ENCODE measurements around the gene ITGB6. TPM values are rescaled to one million over a fixed set of nuclear protein-coding genes. Genes with fewer than 3 reads are reported as not detected.

The ITGB6 gene
- polyA plus RNA-seq, 1 experiment, result not detected

GRCh38 chr2:160168878-160169277 lies 31.2 kb downstream of the ITGB6 start:
- Histone ChIP-seq H3K4me3 (ENCODE audit: low read depth, low read length) (no peak overlapping the region), H3K27me3 (ENCODE audit: control insufficient read depth, insufficient read depth, low read length) (no peaks in the 10 kb centered on the region), H3K27ac (ENCODE audit: low read depth, low read length) (no peak overlapping the region), H3K9me3 (ENCODE audit: control insufficient read depth, insufficient read depth, low read length) (no peaks in the 10 kb centered on the region)
- TF ChIP-seq, protein P1, sequence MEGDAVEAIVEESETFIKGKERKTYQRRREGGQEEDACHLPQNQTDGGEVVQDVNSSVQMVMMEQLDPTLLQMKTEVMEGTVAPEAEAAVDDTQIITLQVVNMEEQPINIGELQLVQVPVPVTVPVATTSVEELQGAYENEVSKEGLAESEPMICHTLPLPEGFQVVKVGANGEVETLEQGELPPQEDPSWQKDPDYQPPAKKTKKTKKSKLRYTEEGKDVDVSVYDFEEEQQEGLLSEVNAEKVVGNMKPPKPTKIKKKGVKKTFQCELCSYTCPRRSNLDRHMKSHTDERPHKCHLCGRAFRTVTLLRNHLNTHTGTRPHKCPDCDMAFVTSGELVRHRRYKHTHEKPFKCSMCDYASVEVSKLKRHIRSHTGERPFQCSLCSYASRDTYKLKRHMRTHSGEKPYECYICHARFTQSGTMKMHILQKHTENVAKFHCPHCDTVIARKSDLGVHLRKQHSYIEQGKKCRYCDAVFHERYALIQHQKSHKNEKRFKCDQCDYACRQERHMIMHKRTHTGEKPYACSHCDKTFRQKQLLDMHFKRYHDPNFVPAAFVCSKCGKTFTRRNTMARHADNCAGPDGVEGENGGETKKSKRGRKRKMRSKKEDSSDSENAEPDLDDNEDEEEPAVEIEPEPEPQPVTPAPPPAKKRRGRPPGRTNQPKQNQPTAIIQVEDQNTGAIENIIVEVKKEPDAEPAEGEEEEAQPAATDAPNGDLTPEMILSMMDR (IDR thresholded peaks at IDR 0.05; ENCODE audit: low read depth, low read length), result no peak
- POLR2A ChIA-PET, result no interaction called here
- DNase-seq (ENCODE audit: low read depth, low spot score), result no peak
- CTCF ChIA-PET, result no interaction called here

DNA sequence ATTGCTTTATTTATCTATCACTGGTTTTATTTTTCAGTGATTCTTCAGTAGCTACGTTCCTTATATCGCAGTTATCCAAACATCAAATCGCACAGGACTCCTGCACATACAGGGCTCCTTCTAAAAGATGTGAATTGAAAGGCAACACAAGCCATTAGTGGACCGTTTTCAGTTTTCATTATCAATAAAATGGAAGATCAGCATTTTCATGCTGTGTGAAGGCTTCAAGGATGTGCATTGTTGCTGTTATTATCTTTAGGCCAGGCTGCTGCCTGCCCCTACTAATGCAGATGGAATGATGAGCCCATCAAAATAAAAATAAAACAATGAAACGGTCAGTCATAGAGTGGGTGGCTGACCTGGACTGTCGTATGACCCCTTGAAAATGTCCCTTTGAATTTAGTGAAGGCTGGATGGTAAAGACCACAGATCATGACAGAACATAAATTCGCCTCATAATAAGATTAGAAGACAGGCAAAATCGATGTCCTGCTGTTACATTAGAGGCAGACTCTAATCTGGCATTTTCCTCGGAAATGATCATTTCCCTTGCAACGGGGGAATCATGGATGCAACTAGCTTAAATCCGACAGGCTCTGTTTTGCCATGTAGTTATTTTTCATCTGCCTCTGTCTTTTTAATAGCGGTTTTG lies 32.9 kb downstream of the ITGB6 start:
- ChIA-PET POLR2A (no interaction called here), CTCF (no interaction called here)
- H3K9me3 ChIP-seq (ENCODE audit: control insufficient read depth, insufficient read depth, low read length), result no peaks in the 10 kb centered on the region
- no peak for DNase-seq (ENCODE audit: low read depth, low spot score)
- no peak overlapping the region for H3K4me3 ChIP-seq (ENCODE audit: low read depth, low read length)
- TF ChIP-seq, protein P1 (IDR thresholded peaks at IDR 0.05; ENCODE audit: low read depth, low read length), result no peak
- no peak overlapping the region for H3K27ac ChIP-seq (ENCODE audit: low read depth, low read length)
- H3K27me3 ChIP-seq (ENCODE audit: control insufficient read depth, insufficient read depth, low read length), result no peaks in the 10 kb centered on the region

DNA sequence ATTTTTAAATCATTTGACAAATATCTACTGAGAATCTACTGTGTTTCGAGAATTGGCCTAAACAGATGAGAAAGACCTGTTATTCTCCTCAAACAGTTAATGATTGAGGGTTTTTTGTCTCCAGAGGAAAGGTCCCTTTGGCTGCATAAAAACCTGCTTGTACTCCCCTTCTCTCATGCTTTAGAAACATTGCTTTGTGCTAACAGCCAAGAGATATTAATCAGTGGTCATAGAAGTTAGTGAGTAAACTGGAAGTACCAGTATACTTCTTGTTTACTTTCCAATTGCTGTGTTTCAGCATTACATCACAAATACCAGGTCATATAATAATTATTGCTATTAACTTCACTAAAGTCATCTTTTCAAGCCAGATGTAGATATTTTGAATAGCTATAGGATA lies 34.1 kb downstream of the ITGB6 start:
- no peak for DNase-seq (ENCODE audit: low read depth, low spot score)
- POLR2A ChIA-PET, result no interaction called here
- TF ChIP-seq, protein P1 (IDR thresholded peaks at IDR 0.05; ENCODE audit: low read depth, low read length), result no peak
- Histone ChIP-seq H3K9me3 (ENCODE audit: control insufficient read depth, insufficient read depth, low read length) (no peaks in the 10 kb centered on the region), H3K27me3 (ENCODE audit: control insufficient read depth, insufficient read depth, low read length) (no peaks in the 10 kb centered on the region), H3K27ac (ENCODE audit: low read depth, low read length) (no peak overlapping the region), H3K4me3 (ENCODE audit: low read depth, low read length) (no peak overlapping the region)
- CTCF ChIA-PET, result no interaction called here

GRCh38 chr2:160165081-160165480 lies 35.0 kb downstream of the ITGB6 start:
- no peak overlapping the region for H3K4me3 ChIP-seq (ENCODE audit: low read depth, low read length)
- H3K27me3 ChIP-seq (ENCODE audit: control insufficient read depth, insufficient read depth, low read length), result no peaks in the 10 kb centered on the region
- no peak for DNase-seq (ENCODE audit: low read depth, low spot score)
- TF ChIP-seq, protein P1 (IDR thresholded peaks at IDR 0.05; ENCODE audit: low read depth, low read length), result no peak
- no peaks in the 10 kb centered on the region for H3K9me3 ChIP-seq (ENCODE audit: control insufficient read depth, insufficient read depth, low read length)
- ChIA-PET CTCF (no interaction called here), POLR2A (no interaction called here)
- H3K27ac ChIP-seq (ENCODE audit: low read depth, low read length), result no peak overlapping the region

- POLR2A ChIA-PET, result no interaction called here
- Histone ChIP-seq H3K4me3 (ENCODE audit: low read depth, low read length) (no peak overlapping the region), H3K9me3 (ENCODE audit: control insufficient read depth, insufficient read depth, low read length) (no peaks in the 10 kb centered on the region), H3K27ac (ENCODE audit: low read depth, low read length) (no peak overlapping the region), H3K27me3 (ENCODE audit: control insufficient read depth, insufficient read depth, low read length) (no peaks in the 10 kb centered on the region)
- TF ChIP-seq, protein P1 (IDR thresholded peaks at IDR 0.05; ENCODE audit: low read depth, low read length), result no peak
- CTCF ChIA-PET, result interaction anchor here (0.9 kb wide), 1 partner anchor 51 kb away, joined by 4 read pairs; no protein-coding TSS in a partner anchor
- DNase-seq (ENCODE audit: low read depth, low spot score), result no peak
Observed at GRCh38 chr2:160157861-160158829, 41.9 kb downstream of the ITGB6 start.

Measured in AG04450 (cell line).